GM21825 (cell line): ENCODE data around the gene ACSS1.

Experiments used
- ATAC-seq: cut with Tn5 transposase; IDR thresholded peaks from one replicate; pipeline ENCODE4 v1.9.1; 2021; ENCODE audit warnings: mild to moderate bottlenecking, moderate library complexity; ENCODE audit not compliant: unreplicated experiment

The ACSS1 gene

DNA sequence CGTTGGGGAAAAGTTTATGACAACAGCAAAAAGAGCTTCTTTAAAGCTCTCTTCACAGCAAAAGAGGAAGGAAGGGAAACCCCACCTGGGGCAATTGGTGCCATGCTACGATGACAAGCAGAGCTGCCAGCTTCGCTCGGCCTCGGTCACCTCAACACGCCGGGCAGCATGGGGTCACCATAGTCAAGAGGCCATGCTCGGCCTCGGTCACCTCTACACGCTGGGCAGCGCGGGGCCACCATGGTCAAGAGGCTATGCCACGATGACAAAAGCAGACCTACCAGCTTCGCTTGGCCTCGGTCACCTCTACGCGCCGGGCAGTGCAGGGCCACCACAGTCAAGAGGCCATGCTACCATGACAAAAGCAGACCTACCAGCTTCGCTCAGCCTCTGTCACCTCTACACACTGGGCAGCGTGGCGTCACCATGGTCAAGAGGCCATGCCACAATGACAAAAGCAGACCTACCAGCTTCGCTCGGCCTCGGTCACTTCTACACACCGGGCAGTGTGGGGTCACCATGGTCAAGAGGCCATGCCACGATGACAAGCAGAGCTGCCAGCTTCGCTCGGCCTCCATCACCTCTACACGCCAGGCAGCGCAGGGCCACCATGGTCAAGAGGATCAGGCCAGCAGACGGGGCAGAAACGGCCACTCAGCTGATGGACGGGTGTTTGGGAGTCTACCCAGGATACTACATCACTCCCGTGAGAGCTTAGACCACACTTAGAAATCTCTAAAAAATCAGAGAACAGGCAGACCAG, 77.5 kb downstream of the ACSS1 start:
- ATAC-seq: no peak

- ATAC-seq: no peak
Observed at GRCh38 chr20:24979036-24979960, 78.6 kb downstream of the ACSS1 start.

GRCh38 chr20:24978513-24978912, 79.4 kb downstream of the ACSS1 start:
- no peak for ATAC-seq

DNA sequence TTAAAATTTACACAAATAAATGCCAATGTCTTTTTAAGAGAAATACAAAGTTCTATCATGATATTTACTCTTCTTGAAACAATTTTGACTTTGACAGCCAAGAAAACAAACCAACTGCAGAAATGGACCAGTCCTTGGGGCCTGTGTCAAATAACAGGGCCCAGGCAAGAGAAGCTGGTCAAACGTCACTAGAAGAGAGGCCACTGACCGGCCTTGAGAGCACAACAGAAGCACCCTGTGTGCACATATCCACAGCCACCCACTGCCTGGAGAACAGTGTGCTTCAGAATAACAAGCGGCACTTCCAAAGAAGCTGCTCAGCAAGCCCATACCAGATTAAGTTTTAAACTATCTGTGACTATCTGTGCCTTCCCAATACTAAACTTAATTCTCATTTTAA, 80.1 kb downstream of the ACSS1 start:
- no peak for ATAC-seq

DNA sequence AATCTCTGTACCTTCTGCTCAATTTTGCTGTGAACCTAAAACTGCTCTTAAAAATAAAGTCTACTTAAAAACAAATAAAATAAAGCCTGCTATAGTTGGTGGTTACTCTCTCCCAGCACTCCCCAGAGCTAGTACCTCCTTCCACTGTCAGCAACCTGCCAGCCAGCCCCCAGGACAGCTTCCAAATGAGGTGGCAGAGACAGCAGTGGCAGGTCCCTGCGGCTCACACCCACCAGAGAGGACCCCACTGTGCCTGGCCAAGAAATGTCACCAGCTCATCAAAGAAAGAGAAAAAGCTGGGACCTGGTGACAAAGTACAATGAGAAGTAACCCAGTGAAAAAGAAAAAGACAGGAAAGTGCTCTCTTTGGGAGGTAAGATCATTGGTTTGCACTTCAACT, 80.6 kb downstream of the ACSS1 start:
- no peak for ATAC-seq

DNA sequence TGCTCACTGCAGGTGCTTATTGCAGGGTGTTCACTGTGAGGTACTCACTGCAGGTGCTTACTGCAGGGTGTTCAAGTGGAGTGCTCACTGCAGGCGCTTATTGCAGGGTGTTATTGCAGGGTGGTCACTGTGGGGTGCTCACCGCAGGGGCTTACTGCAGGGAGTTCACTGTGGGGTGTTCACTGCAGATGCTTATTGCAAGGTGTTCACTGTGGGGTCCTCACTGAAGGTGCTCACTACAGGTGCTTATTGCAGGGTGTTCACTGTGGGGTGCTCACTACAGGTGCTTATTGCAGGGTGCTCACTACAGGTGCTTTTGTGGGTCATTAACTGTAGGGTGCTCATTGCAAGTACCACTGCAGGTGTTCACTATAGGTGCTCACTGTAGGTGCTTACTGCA, 85.6 kb downstream of the ACSS1 start:
- no peak for ATAC-seq

GRCh38 chr20:24971376-24972101, 86.4 kb downstream of the ACSS1 start:
- no peak for ATAC-seq

GRCh38 chr20:24970754-24971153, 87.2 kb downstream of the ACSS1 start:
- ATAC-seq: no peak

GRCh38 chr20:24970030-24970553, 87.8 kb downstream of the ACSS1 start:
- no peak for ATAC-seq

- ATAC-seq: no peak
Observed at GRCh38 chr20:24969186-24970029, 88.5 kb downstream of the ACSS1 start.

DNA sequence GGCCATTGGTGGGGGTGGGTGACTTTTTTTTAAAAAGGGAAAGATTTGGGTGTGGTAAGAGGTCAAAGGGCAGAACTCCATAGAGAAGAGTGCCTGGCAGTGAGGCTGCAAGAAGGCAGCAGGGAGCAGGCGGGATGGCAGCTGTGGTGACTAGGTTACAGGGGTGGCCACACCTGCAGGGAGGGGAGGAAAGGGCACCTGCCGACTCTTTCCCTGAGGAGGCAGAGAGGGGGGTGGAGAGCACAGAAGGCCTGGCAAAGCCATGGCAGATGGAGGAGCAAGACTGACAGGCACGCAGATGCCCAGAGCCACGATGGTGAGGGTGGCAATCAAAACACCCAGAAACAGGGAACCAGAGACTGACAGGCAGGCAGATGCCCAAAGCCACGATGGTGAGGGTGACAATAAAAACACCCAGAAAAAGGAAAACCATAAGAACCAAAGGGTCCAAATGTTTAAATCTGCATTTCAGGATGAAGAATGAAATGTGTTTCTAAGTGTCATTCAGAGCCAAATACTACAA, 89.6 kb downstream of the ACSS1 start:
- ATAC-seq: no peak

DNA sequence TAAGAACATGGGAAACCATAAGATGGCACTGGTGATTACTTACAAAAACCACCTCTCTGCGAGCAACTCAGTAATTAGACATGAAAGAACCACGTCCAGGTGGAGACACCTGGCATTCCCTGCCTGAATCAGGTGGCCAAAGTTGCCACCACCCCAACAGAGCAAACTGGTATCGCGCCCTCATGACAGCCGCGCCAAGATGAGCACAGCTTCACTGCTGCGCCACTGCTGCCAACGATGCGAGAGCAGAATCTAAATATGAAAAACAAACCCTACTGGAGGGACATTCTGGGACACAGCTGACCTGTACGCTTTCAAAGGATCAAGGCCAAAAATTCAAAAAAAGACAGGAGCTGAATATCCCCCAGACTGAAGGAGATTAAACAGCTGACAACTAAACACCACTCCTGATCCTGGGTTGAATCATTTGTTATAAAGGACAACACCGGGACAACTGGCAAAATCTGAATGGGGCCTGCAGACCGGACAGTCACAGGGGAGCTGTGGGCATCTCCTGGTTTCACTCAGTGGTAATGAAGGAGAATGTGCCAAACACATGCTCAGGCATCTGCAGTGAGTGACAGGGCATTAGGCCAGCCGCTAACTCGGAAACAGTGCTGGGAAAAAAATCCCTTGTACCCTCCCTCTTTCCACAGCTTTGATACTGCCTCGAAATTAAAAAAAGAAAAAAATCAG, 91.5 kb downstream of the ACSS1 start:
- ATAC-seq: no peak

GRCh38 chr20:24965065-24965919, 92.6 kb downstream of the ACSS1 start:
- no peak for ATAC-seq

DNA sequence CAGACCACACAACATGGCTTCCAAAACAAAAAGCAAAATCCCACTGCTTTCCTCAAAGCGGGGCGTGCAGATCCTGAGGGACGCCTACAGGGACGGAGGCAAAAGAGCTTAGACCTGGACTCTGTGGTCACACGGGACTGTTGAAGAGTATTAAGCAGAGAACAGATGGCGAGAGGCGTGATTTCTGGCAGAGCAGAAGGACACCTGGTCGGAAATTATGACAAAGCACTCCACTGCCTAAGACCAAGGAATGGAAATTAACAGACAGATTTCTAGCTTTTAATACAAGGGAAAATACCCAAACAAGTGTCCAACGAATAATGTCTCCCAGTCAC, 93.5 kb downstream of the ACSS1 start:
- ATAC-seq: no peak

- no peak for ATAC-seq
Observed at GRCh38 chr20:24963672-24964505, 94.0 kb downstream of the ACSS1 start.

- ATAC-seq: no peak
Observed at GRCh38 chr20:24962510-24962909, 95.4 kb downstream of the ACSS1 start.

DNA sequence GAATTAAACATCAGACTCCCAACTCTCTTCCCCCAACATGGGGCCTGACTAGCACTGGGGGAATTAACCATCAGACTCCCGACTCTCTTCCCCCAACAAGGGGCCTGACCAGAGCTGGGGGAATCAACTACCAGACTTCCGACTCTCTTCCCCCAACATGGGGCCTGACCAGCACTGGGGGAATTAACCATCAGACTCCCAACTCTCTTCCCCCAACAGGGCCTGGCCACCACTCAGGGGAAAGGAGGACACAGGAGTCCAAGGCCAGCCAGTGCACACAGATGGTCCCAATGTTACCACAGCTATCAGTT, 95.8 kb downstream of the ACSS1 start:
- no peak for ATAC-seq
